Thoracic aorta (tissue), 2 donors: ENCODE data around the gene SFXN2. TPM values are rescaled to one million over a fixed set of nuclear protein-coding genes. Genes with fewer than 3 reads are reported as not detected.

Experiments
- ATAC-seq: fragments of 150-250 bp; one replicate; pipeline ENCODE4 v1.8.0; 2017; ENCODE audit warnings: low read depth; ENCODE audit not compliant: insufficient number of reproducible peaks, low FRiP score
- DNase-seq: peaks from one replicate; pipeline ENCODE4 v3.0.0-alpha.2; 2020; ENCODE audit warnings: low spot score
- H3K27ac ChIP-seq, 2 donors: fragments of 200-600 bp; sonication (generic); 1 replicate in 1 of 2; 2 replicates in 1 of 2; pipeline ENCODE4 v1.5.1; 2016; ENCODE audit warnings: mild to moderate bottlenecking in 2 of 2, moderate library complexity in 2 of 2
- H3K27me3 ChIP-seq: fragments of 200-600 bp; sonication (generic); replicated peaks from 2 replicates; pipeline ENCODE4 v1.6.0; 2016; ENCODE audit warnings: mild to moderate bottlenecking; ENCODE audit not compliant: insufficient read depth
- H3K36me3 ChIP-seq: fragments of 200-600 bp; sonication (generic); one replicate; pipeline ENCODE4 v1.5.1; 2016
- H3K4me1 ChIP-seq, 2 donors: fragments of 200-600 bp; sonication (generic); 1 replicate in 1 of 2; 2 replicates in 1 of 2; pipeline versions ENCODE4 v1.5.1 to v1.6.0; 2016; ENCODE audit warnings: low read depth in 2 of 2, mild to moderate bottlenecking in 1 of 2; ENCODE audit not compliant: control insufficient read depth in 1 of 2
- H3K4me3 ChIP-seq: fragments of 200-600 bp; sonication (generic); 2 replicates; pipeline ENCODE4 v1.5.1; 2016; ENCODE audit warnings: mild to moderate bottlenecking
- H3K9me3 ChIP-seq: fragments of 200-600 bp; sonication (generic); 2 replicates; pipeline ENCODE4 v1.5.1; 2016
- total RNA-seq, 2 donors: library from RNA; depleted of rRNA; stranded (reverse); fragments of >200 nt; gene quantifications; one replicate each; pipeline versions ENCODE4 v1.1.0 to v1.2.3, GENCODE V29; 2016
- TF ChIP-seq, protein P1 (sequence below): fragments of 200-600 bp; sonication (generic); IDR thresholded peaks from one replicate; pipeline ENCODE4 v1.5.1; 2019; ENCODE audit warnings: antibody characterized with exemption

SFXN2 gene
- total RNA-seq, 2 donors from 2014 or later = 1.6 to 18.3 TPM

DNA sequence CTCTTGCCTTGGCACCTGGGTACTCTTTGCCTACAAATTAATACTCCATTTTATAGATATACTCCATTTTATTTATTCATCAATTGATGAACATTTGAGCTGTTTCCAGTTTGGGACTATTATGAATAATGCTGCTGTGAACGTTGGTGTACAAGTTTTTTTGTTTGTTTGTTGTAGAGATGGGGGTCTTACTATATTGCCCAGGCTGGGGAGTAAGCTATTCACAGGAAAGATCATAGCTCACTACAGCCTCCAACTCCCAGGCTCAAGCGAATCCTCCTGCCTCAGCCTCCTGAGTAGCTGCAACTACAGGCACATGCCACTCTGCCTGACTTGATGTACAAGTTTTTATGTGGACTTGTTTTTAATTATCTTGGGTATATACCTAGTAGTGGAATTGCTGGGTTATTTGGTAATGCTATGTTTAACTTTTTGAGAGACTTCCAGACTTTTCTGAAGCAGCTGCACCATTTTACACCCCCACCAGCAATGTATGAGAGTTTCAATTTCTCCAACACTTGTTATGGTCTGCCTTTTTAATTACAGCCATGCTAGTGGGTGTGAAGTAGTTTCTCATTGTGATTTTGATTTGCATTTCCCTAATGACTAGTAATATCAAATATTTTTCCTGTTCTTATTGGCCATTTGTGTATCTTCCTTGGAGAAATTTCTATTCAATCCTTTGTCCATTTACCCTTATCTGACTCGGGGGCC, 45.2 kb downstream of the SFXN2 start:
- Histone ChIP-seq H3K36me3 (no peaks in the 10 kb centered on the region), H3K27ac (peak overlapping the region; percentile 8 to 58), H3K9me3 (no peaks in the 10 kb centered on the region), H3K4me1 (peaks cover 35 to 68% of the 10 kb centered on the region in 2 donors), H3K4me3 (no peak overlapping the region), H3K27me3 (no peaks in the 10 kb centered on the region)
- TF ChIP-seq, protein P1, sequence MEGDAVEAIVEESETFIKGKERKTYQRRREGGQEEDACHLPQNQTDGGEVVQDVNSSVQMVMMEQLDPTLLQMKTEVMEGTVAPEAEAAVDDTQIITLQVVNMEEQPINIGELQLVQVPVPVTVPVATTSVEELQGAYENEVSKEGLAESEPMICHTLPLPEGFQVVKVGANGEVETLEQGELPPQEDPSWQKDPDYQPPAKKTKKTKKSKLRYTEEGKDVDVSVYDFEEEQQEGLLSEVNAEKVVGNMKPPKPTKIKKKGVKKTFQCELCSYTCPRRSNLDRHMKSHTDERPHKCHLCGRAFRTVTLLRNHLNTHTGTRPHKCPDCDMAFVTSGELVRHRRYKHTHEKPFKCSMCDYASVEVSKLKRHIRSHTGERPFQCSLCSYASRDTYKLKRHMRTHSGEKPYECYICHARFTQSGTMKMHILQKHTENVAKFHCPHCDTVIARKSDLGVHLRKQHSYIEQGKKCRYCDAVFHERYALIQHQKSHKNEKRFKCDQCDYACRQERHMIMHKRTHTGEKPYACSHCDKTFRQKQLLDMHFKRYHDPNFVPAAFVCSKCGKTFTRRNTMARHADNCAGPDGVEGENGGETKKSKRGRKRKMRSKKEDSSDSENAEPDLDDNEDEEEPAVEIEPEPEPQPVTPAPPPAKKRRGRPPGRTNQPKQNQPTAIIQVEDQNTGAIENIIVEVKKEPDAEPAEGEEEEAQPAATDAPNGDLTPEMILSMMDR = no peak
- ATAC-seq (no peak), DNase-seq (no peak)

DNA sequence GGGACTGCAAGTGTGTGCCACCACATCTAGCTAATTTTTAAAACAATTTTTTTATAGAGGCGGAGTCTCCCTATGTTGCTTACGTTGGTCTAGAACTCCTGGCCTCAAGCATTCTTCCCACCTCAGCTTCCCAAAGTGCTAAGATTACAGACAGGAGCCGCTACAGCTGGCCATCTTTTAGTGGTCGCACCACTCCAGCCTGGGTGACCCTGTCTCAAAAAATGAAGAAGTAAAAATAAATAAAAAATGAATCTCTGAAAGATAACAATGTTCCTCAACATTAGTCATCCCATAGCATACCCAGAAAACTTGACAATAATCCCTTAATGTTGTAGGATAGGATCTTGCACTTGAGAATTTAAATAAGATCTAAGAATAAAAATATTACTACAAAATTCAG, 47.5 kb downstream of the SFXN2 start:
- TF ChIP-seq, protein P1 = no peak
- H3K27ac ChIP-seq = no peak overlapping the region
- no peak for DNase-seq
- H3K4me3 ChIP-seq = no peak overlapping the region
- H3K9me3 ChIP-seq = no peaks in the 10 kb centered on the region
- no peak for ATAC-seq
- H3K36me3 ChIP-seq = no peaks in the 10 kb centered on the region
- no peaks in the 10 kb centered on the region for H3K27me3 ChIP-seq
- H3K4me1 ChIP-seq = peaks cover 47 to 76% of the 10 kb centered on the region in 2 donors

DNA sequence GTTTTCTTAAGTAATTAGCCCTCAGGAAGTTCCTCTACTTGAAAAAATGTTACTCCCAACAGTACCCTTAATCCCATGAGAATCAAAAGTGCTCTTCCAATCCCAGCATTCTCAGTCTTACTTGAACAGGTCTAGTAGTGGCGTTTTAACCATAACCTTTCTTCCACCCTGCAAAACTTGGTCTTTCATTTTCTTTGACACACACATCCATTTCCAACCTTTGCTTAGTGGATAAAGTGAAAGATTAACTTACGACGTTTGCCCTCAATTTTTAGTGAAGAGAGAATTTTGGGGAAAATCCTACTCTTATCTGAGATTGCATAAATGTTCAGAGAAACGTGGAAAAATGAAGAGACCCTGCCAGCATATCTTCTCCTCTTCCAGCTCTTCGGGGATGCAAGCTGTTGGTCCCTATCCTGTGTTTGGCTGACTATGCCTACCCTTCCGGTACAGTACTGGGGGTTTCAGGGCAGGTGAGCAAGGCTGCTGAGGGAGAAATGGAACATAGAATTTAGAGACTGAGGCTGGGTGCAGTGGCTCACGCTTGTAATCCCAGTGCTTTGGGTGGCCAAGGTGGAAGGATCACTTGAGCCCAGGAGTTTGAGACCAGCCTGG, 48.1 kb downstream of the SFXN2 start:
- Histone ChIP-seq H3K27me3 (no peaks in the 10 kb centered on the region), H3K27ac (no peak overlapping the region), H3K9me3 (no peaks in the 10 kb centered on the region), H3K4me3 (no peak overlapping the region), H3K4me1 (peaks cover 47 to 82% of the 10 kb centered on the region in 2 donors), H3K36me3 (no peaks in the 10 kb centered on the region)
- ATAC-seq = no peak
- TF ChIP-seq, protein P1 = no peak
- no peak for DNase-seq

DNA sequence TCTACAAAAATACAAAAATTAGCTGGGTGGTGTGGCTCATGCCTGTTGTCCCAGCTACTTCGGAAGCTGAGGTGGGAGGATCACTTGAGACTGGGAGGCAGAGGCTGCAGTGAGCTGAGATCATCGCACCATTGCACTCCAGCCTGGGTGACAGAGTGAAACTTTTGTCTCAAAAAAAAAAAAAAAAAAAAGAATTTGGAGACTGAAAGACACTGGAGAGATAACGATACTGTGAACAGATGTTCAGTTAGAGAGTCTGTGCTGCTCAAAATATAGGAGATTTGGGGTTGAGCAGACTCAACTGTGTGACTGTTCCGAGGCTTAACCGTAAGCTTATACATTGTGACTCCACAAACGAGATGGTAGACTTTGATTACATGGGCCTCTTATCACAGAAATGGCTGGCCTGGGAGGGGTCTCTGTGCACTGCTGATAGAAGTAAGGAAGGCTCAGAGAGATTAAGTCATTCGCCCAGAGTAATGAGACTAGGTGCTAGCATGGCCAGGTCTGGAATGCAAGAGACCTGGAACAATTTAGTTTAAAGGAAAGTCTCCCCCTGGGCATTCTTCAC, 48.7 kb downstream of the SFXN2 start:
- no peak for ATAC-seq
- Histone ChIP-seq H3K27ac (no peak overlapping the region), H3K4me3 (no peak overlapping the region), H3K36me3 (no peaks in the 10 kb centered on the region), H3K4me1 (peaks cover 45 to 87% of the 10 kb centered on the region in 2 donors), H3K27me3 (no peaks in the 10 kb centered on the region), H3K9me3 (no peaks in the 10 kb centered on the region)
- DNase-seq = no peak
- TF ChIP-seq, protein P1 = no peak

DNA sequence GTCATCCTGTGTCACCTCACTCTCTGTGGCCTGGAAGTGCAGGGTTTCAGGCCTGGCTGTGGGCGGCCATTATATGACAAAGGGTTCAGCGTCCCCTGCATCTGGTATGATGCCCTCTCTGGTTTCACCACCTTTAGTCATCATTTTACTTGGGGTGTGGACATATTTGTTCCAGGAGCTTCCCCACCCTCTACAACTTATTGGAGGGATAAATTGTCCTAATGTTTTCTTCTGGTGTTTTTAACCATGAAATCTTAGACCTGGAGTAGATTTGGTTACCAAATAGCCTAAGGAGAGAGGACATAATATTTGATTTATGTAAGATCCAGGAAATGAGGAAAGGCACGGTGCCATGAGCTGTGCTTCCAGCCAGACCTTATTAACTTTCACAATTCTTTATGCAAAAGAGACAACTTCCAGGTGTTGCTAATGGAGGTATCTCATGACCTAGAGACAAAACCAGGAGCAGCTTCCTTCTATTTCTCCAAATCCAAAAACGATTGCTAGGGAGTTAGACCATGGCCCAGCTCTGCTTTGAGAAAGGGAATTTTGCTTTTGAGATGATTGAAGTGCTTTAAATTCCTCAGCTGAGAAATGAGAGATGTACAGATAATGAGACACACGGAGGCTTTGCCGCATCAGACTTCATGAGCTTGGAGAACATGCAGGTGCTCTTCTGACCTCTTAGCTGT, 50.2 kb downstream of the SFXN2 start:
- ATAC-seq (no peak), DNase-seq (no peak)
- no peak overlapping the region for H3K27ac ChIP-seq
- no peaks in the 10 kb centered on the region for H3K36me3 ChIP-seq
- H3K9me3 ChIP-seq = no peaks in the 10 kb centered on the region
- TF ChIP-seq, protein P1 = no peak
- no peak overlapping the region for H3K4me3 ChIP-seq
- H3K27me3 ChIP-seq = no peaks in the 10 kb centered on the region
- H3K4me1 ChIP-seq = peaks cover 40 to 81% of the 10 kb centered on the region in 2 donors
